A549 (cell line): ENCODE data around the gene PRX. TPM values are rescaled to one million over a fixed set of nuclear protein-coding genes. Genes with fewer than 3 reads are reported as not detected.
"Not testable (repeated sequence)": the region's sequence is repeated elsewhere in the genome, so short reads cannot be mapped to it uniquely, and the experiment has no call there.

Experiments used
- ATAC-seq, 2 experiments: fragments of 200-7000 bp in 1 of 2; fragments of >200 bp in 1 of 2; cut with Nextera tagmentation in 1 of 2; cut with Tn5 transposase in 1 of 2; 3 replicates each; pipeline versions ENCODE4 v1.8.0 to v1.9.1; 2018 to 2020; ENCODE audit warnings: mild to moderate bottlenecking in 1 of 2, moderate library complexity in 1 of 2
- CTCF ChIA-PET: fragments of 300-600 bp; sonication (Branson Sonifier 250); formaldehyde crosslinking; extraction: SDS; loops from one replicate; lab custom pipeline; 2021; ENCODE audit warnings: antibody characterized with exemption, inconsistent platforms; lab: Yijun Ruan, JAX
- POLR2A ChIA-PET: fragments of 350-600 bp; formaldehyde crosslinking; extraction: SDS; loops from one replicate; lab custom pipeline; 2021; ENCODE audit warnings: antibody characterized with exemption, inconsistent platforms; lab: Yijun Ruan, JAX
- DNase-seq, 2 experiments: peaks; one replicate each; pipeline versions ENCODE4 v3.0.0 to v3.0.0-alpha.2; 2011 to 2016; ENCODE audit warnings: low read depth in 1 of 2, low spot score in 1 of 2
- FAIRE-seq: peaks from 2 replicates; lab custom pipeline; 2011; peaks lifted over from hg19 to GRCh38; lab: Jason Lieb, UNC
- H3K27ac ChIP-seq, 2 experiments: fragments of >200 bp; sonication (Bioruptor Twin); formaldehyde crosslinking; 3 replicates each; pipeline ENCODE4 v1.5.1; 2016 to 2017
- H3K4me1 ChIP-seq: fragments of >200 bp; sonication (Bioruptor Twin); formaldehyde crosslinking; 3 replicates; pipeline ENCODE4 v1.6.1; 2016
- H3K4me2 ChIP-seq: fragments of >200 bp; sonication (Bioruptor Twin); formaldehyde crosslinking; 3 replicates; pipeline ENCODE4 v1.6.1; 2016
- H3K4me3 ChIP-seq: fragments of >200 bp; sonication (Bioruptor Twin); formaldehyde crosslinking; 3 replicates; pipeline ENCODE4 v1.5.1; 2016
- H3K9me3 ChIP-seq: fragments of >200 bp; sonication (Bioruptor Twin); formaldehyde crosslinking; 3 replicates; pipeline ENCODE4 v1.6.1; 2016
- BHLHE40 ChIP-seq: IDR thresholded peaks from 2 replicates; pipeline ENCODE4 v1.6.1; 2012; ENCODE audit warnings: low read depth, low read length, inconsistent platforms
- CBX2 ChIP-seq: fragments of 200-600 bp; sonication (generic); IDR thresholded peaks from 2 replicates; pipeline ENCODE4 v1.6.1; 2016; ENCODE audit warnings: low read depth, mild to moderate bottlenecking, borderline replicate concordance
- CEBPB ChIP-seq, 2 experiments: fragments of >200 bp in 1 of 2; sonication (Bioruptor Twin) in 1 of 2; formaldehyde crosslinking in 1 of 2; IDR thresholded peaks; 2 replicates each; pipeline ENCODE4 v1.6.1; 2012 to 2016
- CHD4 ChIP-seq: fragments of 200-600 bp; sonication (generic); IDR thresholded peaks from 2 replicates; pipeline ENCODE4 v1.6.1; 2016; ENCODE audit warnings: antibody characterized with exemption, mild to moderate bottlenecking, borderline replicate concordance
- EHF ChIP-seq: fragments of 250-450 bp; sonication (Bioruptor Pico); IDR thresholded peaks from 2 replicates; pipeline ENCODE4 v1.5.0; 2020; ENCODE audit warnings: mild to moderate bottlenecking
- MAZ ChIP-seq: fragments of 150-350 bp; IDR thresholded peaks from 2 replicates; pipeline ENCODE4 v1.6.1; 2014; ENCODE audit warnings: antibody characterized with exemption, low read depth, low read length, borderline replicate concordance
- MYC ChIP-seq: IDR thresholded peaks from 2 replicates; pipeline ENCODE4 v1.6.1; 2012; ENCODE audit warnings: mild to moderate bottlenecking, inconsistent platforms, low read length, improper control_type of control experiment, borderline replicate concordance
- NPAS2 ChIP-seq: fragments of 250-450 bp; sonication (Bioruptor Pico); IDR thresholded peaks from 2 replicates; pipeline ENCODE4 v1.8.0; 2022; ENCODE audit warnings: mild to moderate bottlenecking, moderate library complexity, borderline replicate concordance
- RAD21 ChIP-seq, 2 experiments: fragments of >200 bp in 1 of 2; sonication (Bioruptor Twin) in 1 of 2; formaldehyde crosslinking in 1 of 2; IDR thresholded peaks in 1 of 2; conservative IDR thresholded peaks in 1 of 2; 2 replicates in 1 of 2; 3 replicates in 1 of 2; pipeline ENCODE4 v1.6.1; 2012 to 2018; ENCODE audit warnings: inconsistent platforms in 1 of 2
- RARB ChIP-seq: fragments of 250-450 bp; sonication (Bioruptor Pico); IDR thresholded peaks from 2 replicates; pipeline ENCODE4 v1.8.0; 2021; ENCODE audit warnings: mild to moderate bottlenecking, moderate library complexity
- RNF2 ChIP-seq: fragments of 200-600 bp; sonication (generic); IDR thresholded peaks from 2 replicates; pipeline ENCODE4 v1.6.1; 2016; ENCODE audit warnings: low read depth, mild to moderate bottlenecking, antibody characterized with exemption, moderate library complexity, borderline replicate concordance
- TFCP2L1 ChIP-seq: fragments of 250-450 bp; sonication (Bioruptor Pico); IDR thresholded peaks from 2 replicates; pipeline ENCODE4 v1.5.0; 2021; ENCODE audit warnings: mild to moderate bottlenecking
- ZC3H11A ChIP-seq: fragments of 450-650 bp; IDR thresholded peaks from 2 replicates; pipeline ENCODE4 v1.6.1; 2014; ENCODE audit warnings: antibody characterized with exemption, mild to moderate bottlenecking
- WGBS: methylation state at CpG from one replicate; pipeline ENCODE4 v1.1.6; 2017; ENCODE audit errors: missing lambda C conversion rate; 5-methylcytosine and 5-hydroxymethylcytosine counted together
- polyA plus RNA-seq, 4 experiments: library from polyadenylated mRNA; depleted of rRNA in 3 of 4; stranded (reverse); fragments of >200 nt; fragmentation: RNase III in 1 of 4; extraction: RNeasy Plus Mini Kit Qiagen cat#74134 plus additional on column Dnase treatment in 1 of 4; gene quantifications; 2 replicates in 3 of 4; 3 replicates in 1 of 4; pipeline ENCODE4 v1.2.3, GENCODE V29; 2011 to 2017
- TF ChIP-seq, protein P1 (sequence below): IDR thresholded peaks from 2 replicates; pipeline ENCODE4 v1.6.1; 2012
- TF ChIP-seq, protein P2 (sequence below): fragments of 150-350 bp; IDR thresholded peaks from 2 replicates; pipeline ENCODE4 v1.6.1; 2014; ENCODE audit warnings: low read depth, mild to moderate bottlenecking, low read length

PRX gene
- polyA plus RNA-seq, 2 of the 4 experiments (the other 2 are of a cell fraction), result 1.6 to 1.8 TPM

DNA sequence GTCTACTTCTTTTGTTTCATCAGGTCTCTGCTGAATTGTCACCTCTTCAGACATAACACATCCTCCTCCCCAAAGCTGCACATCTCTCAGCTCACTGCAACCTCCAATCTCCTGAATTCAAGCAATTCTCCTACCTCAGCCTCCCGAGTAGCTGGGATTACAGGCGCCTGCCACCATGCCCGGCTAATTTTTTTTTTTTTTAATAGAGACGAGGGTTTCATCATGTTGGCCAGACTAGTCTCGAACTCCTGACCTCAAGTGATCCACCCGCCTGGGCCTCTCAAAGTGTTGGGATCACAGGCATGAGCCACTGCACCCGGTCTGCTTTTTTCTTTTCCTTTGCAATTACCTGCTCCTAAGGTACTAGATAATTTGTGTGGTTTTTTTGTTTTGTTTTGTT is 19.6 kb upstream of the PRX start:
- POLR2A ChIA-PET, result interaction anchor here (0.6 to 4.6 kb wide), 8 partner anchors 9 to 599 kb away, joined by 3 to 79 read pairs (median 6); partner anchors contain the start of genes BLVRB, DYRK1B and SERTAD3
- Histone ChIP-seq H3K4me2 (peak overlapping the region; percentile 93), H3K4me3 (peak overlapping the region; percentile 43), H3K4me1 (peaks cover 28% of the 10 kb centered on the region), H3K27ac (peak overlapping the region; percentile 90 to 95)
- 47% methylated on average over 7 of the region's 7 CpGs for WGBS
- DNase-seq, H3K9me3 ChIP-seq, ATAC-seq, FAIRE-seq: not testable (repeated sequence)
- TF ChIP-seq CHD4, result 0 out of 2 replicates have a peak, but pooled peaks have one; percentile 58
- TF ChIP-seq, protein P1, sequence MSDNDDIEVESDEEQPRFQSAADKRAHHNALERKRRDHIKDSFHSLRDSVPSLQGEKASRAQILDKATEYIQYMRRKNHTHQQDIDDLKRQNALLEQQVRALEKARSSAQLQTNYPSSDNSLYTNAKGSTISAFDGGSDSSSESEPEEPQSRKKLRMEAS, result 0 out of 2 replicates have a peak, but pooled peaks have one; percentile 13
- CTCF ChIA-PET, result interaction anchor here (1.0 to 46.6 kb wide), 8 partner anchors 9 to 202 kb away, joined by 3 to 950 read pairs (median 4); partner anchors contain the start of genes BLVRB, PRX, SERTAD1 and SERTAD3

DNA sequence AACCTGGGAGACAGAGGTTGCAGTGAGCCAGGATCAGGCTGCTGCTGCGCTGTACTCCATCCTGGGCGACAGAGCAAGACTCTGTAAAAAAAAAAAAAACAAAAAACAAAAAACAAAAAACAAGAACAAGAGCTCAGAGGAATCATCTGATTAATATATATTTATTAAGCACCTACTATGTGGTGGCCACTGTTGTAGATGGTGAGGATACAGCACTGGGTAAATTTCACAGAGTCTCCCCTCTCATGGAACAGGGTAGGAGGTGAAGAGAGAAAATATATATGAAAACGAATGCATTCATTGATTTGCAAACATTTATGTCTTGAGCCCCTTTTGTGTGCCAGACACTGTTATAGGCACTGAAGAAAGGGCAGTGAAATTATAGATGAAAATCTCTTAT is 18.5 kb upstream of the PRX start:
- 84% methylated on average over 3 of the region's 3 CpGs for WGBS
- Histone ChIP-seq H3K27ac (peak overlapping the region in 1 of 2 experiments; percentile 90; a peak in 3 of 6 replicates), H3K4me1 (peaks cover 28% of the 10 kb centered on the region)
- ATAC-seq, result no peak
- TF ChIP-seq BHLHE40 (no peak), MAZ (no peak), RAD21 (conservative IDR thresholded peaks at IDR 0.05 in 1 of 2, IDR thresholded peaks at IDR 0.05 in 1 of 2) (no peak), RNF2 (no peak), CBX2 (no peak), EHF (CRISPR knock-in tag) (no peak), CHD4 (no peak), TFCP2L1 (CRISPR knock-in tag) (no peak), MYC (no peak), RARB (CRISPR knock-in tag) (no peak), ZC3H11A (no peak), NPAS2 (CRISPR knock-in tag) (no peak)
- TF ChIP-seq, protein P2, sequence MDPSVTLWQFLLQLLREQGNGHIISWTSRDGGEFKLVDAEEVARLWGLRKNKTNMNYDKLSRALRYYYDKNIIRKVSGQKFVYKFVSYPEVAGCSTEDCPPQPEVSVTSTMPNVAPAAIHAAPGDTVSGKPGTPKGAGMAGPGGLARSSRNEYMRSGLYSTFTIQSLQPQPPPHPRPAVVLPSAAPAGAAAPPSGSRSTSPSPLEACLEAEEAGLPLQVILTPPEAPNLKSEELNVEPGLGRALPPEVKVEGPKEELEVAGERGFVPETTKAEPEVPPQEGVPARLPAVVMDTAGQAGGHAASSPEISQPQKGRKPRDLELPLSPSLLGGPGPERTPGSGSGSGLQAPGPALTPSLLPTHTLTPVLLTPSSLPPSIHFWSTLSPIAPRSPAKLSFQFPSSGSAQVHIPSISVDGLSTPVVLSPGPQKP, result no peak
- TF ChIP-seq, all 56 proteins: peak for 0
- no peak overlapping the region for H3K4me3 ChIP-seq
- CTCF ChIA-PET, result interaction anchor here (0.6 to 46.6 kb wide), 6 partner anchors 8 to 1367 kb away, joined by 3 to 950 read pairs (median 4); partner anchors contain the start of genes BLVRB, PRX, SERTAD1 and SERTAD3
- FAIRE-seq (no peak), DNase-seq (no peak)
- H3K4me2 ChIP-seq, result no peak overlapping the region
- H3K9me3 ChIP-seq, result no peaks in the 10 kb centered on the region
- POLR2A ChIA-PET, result interaction anchor here (0.6 to 4.6 kb wide), 4 partner anchors 9 to 70 kb away, joined by 3 to 79 read pairs (median 6); partner anchors contain the start of gene SERTAD3

DNA sequence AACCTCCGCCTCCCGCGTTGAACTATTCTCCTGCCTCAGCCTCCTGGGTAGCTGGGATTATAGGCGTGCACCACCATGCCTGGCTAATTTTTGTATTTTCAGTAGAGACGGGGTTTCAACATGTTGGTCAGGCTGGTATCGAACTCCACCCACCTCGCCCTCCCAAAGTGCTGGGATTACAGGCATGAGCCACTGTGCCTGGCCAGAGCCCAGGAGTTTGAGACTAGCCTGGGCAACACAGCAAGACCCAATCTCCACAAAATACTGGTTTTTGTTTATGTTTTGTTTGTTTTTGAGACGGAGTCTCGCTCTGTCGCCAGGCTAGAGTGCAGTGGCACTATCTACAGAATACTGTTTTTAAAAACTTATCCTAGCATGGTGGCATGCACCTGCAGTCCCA is 17.1 kb upstream of the PRX start:
- H3K27ac ChIP-seq, H3K4me2 ChIP-seq, DNase-seq, ATAC-seq, H3K9me3 ChIP-seq, H3K4me3 ChIP-seq, FAIRE-seq: not testable (repeated sequence)
- peaks cover 27% of the 10 kb centered on the region for H3K4me1 ChIP-seq
- CTCF ChIA-PET, result interaction anchor here (0.6 to 46.6 kb wide), 7 partner anchors 7 to 252 kb away, joined by 3 to 950 read pairs (median 4); partner anchors contain the start of genes BLVRB, PRX, SERTAD1 and SERTAD3
- 97% methylated on average over 10 of the region's 10 CpGs for WGBS
- POLR2A ChIA-PET, result interaction anchor here (0.7 to 4.6 kb wide), 3 partner anchors 9 to 27 kb away, joined by 7 to 79 read pairs (median 7); partner anchors contain the start of gene SERTAD3

DNA sequence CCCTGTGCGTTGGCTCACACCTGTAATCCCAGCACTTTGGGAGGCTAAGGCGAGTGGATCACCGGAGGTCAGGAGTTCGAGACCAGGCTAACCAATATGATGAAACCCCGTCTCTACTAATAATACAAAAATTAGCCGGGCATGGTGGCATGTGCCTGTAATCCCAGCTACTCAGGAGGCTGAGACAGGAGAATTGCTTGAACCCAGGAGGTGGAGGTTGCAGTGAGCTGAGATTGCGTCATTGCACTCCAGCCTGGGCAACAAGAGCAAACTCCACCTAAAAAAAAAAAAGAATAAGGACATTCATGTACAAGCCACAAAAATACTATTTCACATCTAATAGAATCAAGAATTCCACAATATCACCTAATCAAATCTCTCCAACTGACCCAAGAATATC is 15.0 kb upstream of the PRX start:
- not testable (repeated sequence) for H3K4me2 ChIP-seq, H3K9me3 ChIP-seq, H3K27ac ChIP-seq, FAIRE-seq, H3K4me3 ChIP-seq
- CTCF ChIA-PET, result interaction anchor here (1.6 to 46.6 kb wide), 3 partner anchors 5 to 25 kb away, joined by 6 to 950 read pairs (median 950); partner anchors contain the start of genes BLVRB, PRX, SERTAD1 and SERTAD3
- POLR2A ChIA-PET, result interaction anchor here (0.6 kb wide), 1 partner anchor 11 kb away, joined by 4 read pairs; no protein-coding TSS in a partner anchor
- 97% methylated on average over 7 of the region's 7 CpGs for WGBS
- TF ChIP-seq CEBPB (IDR thresholded peaks at IDR 0.05), result peak; percentile 30 to 46; a peak in 2 of 4 replicates
- TF ChIP-seq, all 56 proteins: peak for 1; not testable (repeated sequence) for 55
- not testable (repeated sequence) for DNase-seq, ATAC-seq
- peaks cover 26% of the 10 kb centered on the region for H3K4me1 ChIP-seq
